HEK293 (cell line): ENCODE measurements around the gene GLRA2.

ENCODE experiments used
- CTCF ChIA-PET: fragments of 350-600 bp; formaldehyde crosslinking; extraction: SDS; loops from one replicate; lab custom pipeline; 2021; ENCODE audit warnings: antibody characterized with exemption; lab: Yijun Ruan, JAX
- POLR2A ChIA-PET: fragments of 300-600 bp; formaldehyde crosslinking; extraction: SDS; loops from one replicate; lab custom pipeline; 2020; ENCODE audit warnings: antibody characterized with exemption, inconsistent platforms; lab: Yijun Ruan, JAX
- H3K27ac ChIP-seq: fragments of 200-500 bp; sonication (Bioruptor generic); 2 replicates; pipeline ENCODE4 v1.5.1; 2014; ENCODE audit warnings: low read depth, low read length, control low read depth, inconsistent platforms; ENCODE audit errors: extremely low read depth
- H3K36me3 ChIP-seq, 2 experiments: fragments of 200-500 bp in 1 of 2; sonication (Bioruptor generic) in 1 of 2; 1 replicate in 1 of 2; 2 replicates in 1 of 2; pipeline ENCODE4 v1.5.1; 2014 to 2017; ENCODE audit warnings: inconsistent platforms in 2 of 2, low read length in 2 of 2; ENCODE audit not compliant: control insufficient read depth in 2 of 2, insufficient read depth in 1 of 2
- H3K4me1 ChIP-seq: fragments of 200-500 bp; sonication (Bioruptor generic); 2 replicates; pipeline ENCODE4 v1.5.1; 2014; ENCODE audit warnings: mild to moderate bottlenecking, low read length, inconsistent platforms; ENCODE audit not compliant: control insufficient read depth, insufficient read depth
- H3K4me3 ChIP-seq: 2 replicates; pipeline ENCODE4 v1.5.1; 2011; ENCODE audit warnings: low read depth, mild to moderate bottlenecking, control low read depth, low read length, moderate library complexity
- H3K9me3 ChIP-seq: fragments of 200-500 bp; sonication (Bioruptor generic); 2 replicates; pipeline ENCODE4 v1.5.1; 2014; ENCODE audit warnings: low read depth, low read length, inconsistent platforms; ENCODE audit not compliant: control insufficient read depth, insufficient read depth
- ATF2 ChIP-seq: fragments of 450-650 bp; formaldehyde crosslinking; IDR thresholded peaks from 2 replicates; pipeline ENCODE4 v1.5.1; 2016; ENCODE audit warnings: missing biosample characterization, missing genetic modification characterization, low read depth
- FEZF1 ChIP-seq: fragments of 450-650 bp; formaldehyde crosslinking; IDR thresholded peaks from 2 replicates; pipeline ENCODE4 v1.5.1; 2016; ENCODE audit warnings: missing biosample characterization, missing genetic modification characterization
- GLIS2 ChIP-seq: fragments of 450-650 bp; formaldehyde crosslinking; IDR thresholded peaks from 2 replicates; pipeline ENCODE4 v1.5.1; 2016; ENCODE audit warnings: missing biosample characterization, missing genetic modification characterization
- KLF16 ChIP-seq: fragments of 450-650 bp; formaldehyde crosslinking; IDR thresholded peaks from 2 replicates; pipeline ENCODE4 v1.5.1; 2017; ENCODE audit warnings: missing biosample characterization, missing genetic modification characterization
- PRDM10 ChIP-seq: fragments of 450-650 bp; formaldehyde crosslinking; IDR thresholded peaks from 2 replicates; pipeline ENCODE4 v1.5.1; 2016; ENCODE audit warnings: missing biosample characterization, missing genetic modification characterization
- SALL2 ChIP-seq: fragments of 450-650 bp; formaldehyde crosslinking; IDR thresholded peaks from 2 replicates; pipeline ENCODE4 v1.5.0; 2017; ENCODE audit warnings: missing biosample characterization, mild to moderate bottlenecking, missing genetic modification characterization, borderline replicate concordance
- ZBTB26 ChIP-seq: fragments of 450-650 bp; formaldehyde crosslinking; optimal IDR thresholded peaks from 2 replicates; pipeline ENCODE3; 2016; ENCODE audit warnings: missing biosample characterization, mild to moderate bottlenecking, missing genetic modification characterization
- ZFP3 ChIP-seq: fragments of 450-650 bp; formaldehyde crosslinking; IDR thresholded peaks from 2 replicates; pipeline ENCODE4 v1.5.1; 2016; ENCODE audit warnings: low read depth, missing biosample characterization, missing genetic modification characterization
- ZNF132 ChIP-seq: fragments of 450-650 bp; formaldehyde crosslinking; IDR thresholded peaks from 2 replicates; pipeline ENCODE4 v1.5.1; 2017; ENCODE audit warnings: missing biosample characterization, missing genetic modification characterization, borderline replicate concordance
- ZNF138 ChIP-seq: fragments of 450-650 bp; formaldehyde crosslinking; IDR thresholded peaks from 2 replicates; pipeline ENCODE4 v1.5.1; 2016; ENCODE audit warnings: missing biosample characterization, missing genetic modification characterization, borderline replicate concordance
- ZNF184 ChIP-seq: fragments of 450-650 bp; IDR thresholded peaks from 2 replicates; pipeline ENCODE4 v1.5.1; 2018; ENCODE audit warnings: missing biosample characterization, mild to moderate bottlenecking, missing genetic modification characterization
- ZNF24 ChIP-seq: fragments of 450-650 bp; formaldehyde crosslinking; IDR thresholded peaks from 2 replicates; pipeline ENCODE4 v1.5.1; 2016; ENCODE audit warnings: missing biosample characterization, missing genetic modification characterization
- ZNF302 ChIP-seq: fragments of 450-650 bp; formaldehyde crosslinking; IDR thresholded peaks from 2 replicates; pipeline ENCODE4 v1.5.1; 2016; ENCODE audit warnings: missing biosample characterization, missing genetic modification characterization, low read depth
- ZNF37A ChIP-seq: fragments of 450-650 bp; IDR thresholded peaks from 2 replicates; pipeline ENCODE4 v1.5.1; 2018; ENCODE audit warnings: missing biosample characterization, missing genetic modification characterization
- ZNF404 ChIP-seq: fragments of 450-650 bp; formaldehyde crosslinking; IDR thresholded peaks from 2 replicates; pipeline ENCODE4 v1.5.1; 2017; ENCODE audit warnings: missing biosample characterization, missing genetic modification characterization
- ZNF558 ChIP-seq: fragments of 450-650 bp; formaldehyde crosslinking; IDR thresholded peaks from 2 replicates; pipeline ENCODE4 v1.5.1; 2016; ENCODE audit warnings: missing biosample characterization, missing genetic modification characterization
- ZNF623 ChIP-seq: fragments of 450-650 bp; formaldehyde crosslinking; IDR thresholded peaks from 2 replicates; pipeline ENCODE4 v1.5.1; 2016; ENCODE audit warnings: missing biosample characterization, missing genetic modification characterization
- ZNF707 ChIP-seq: fragments of 450-650 bp; formaldehyde crosslinking; IDR thresholded peaks from 2 replicates; pipeline ENCODE4 v1.5.1; 2016; ENCODE audit warnings: missing biosample characterization, missing genetic modification characterization
- TF ChIP-seq, protein P1 (sequence below): fragments of 450-650 bp; formaldehyde crosslinking; IDR thresholded peaks from 2 replicates; pipeline ENCODE4 v1.5.1; 2016; ENCODE audit warnings: missing biosample characterization, missing genetic modification characterization

Gene GLRA2

DNA sequence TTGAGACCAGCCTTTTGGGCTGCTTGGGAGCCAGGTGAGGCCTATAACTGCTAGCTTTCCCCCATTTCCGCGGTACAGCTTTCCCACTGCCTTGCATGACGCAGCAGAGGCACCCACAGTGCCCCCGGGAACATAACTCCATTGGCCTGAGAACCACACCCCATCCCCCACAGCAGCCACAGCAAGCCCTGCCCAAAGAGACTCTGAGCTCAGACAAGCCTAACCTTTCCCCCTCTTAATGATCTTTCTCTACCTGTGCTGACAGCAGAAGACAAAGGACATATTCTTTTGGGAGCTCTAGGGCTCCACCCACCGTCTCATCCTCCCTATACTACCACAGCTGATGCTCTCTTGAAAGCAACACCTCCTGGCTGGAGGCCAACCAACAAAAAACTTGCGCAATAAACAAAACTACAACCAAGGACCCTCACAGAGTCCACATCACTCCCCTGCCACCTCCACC, 228.7 kb downstream of the GLRA2 start:
- H3K9me3 ChIP-seq: no peaks in the 10 kb centered on the region
- no peak overlapping the region for H3K27ac ChIP-seq
- no peaks in the 10 kb centered on the region for H3K36me3 ChIP-seq
- no peak overlapping the region for H3K4me3 ChIP-seq
- TF ChIP-seq ZNF404 (tag by site-specific recombination) (no peak), FEZF1 (tag by site-specific recombination) (no peak), SALL2 (tag by site-specific recombination) (no peak), ZNF24 (tag by site-specific recombination) (no peak), GLIS2 (tag by site-specific recombination) (no peak), ZNF184 (tag by site-specific recombination) (no peak), ZNF707 (tag by site-specific recombination) (no peak), ZNF37A (tag by site-specific recombination) (no peak), ZNF138 (tag by site-specific recombination) (no peak), ZNF132 (tag by site-specific recombination) (no peak)
- TF ChIP-seq, protein P1, sequence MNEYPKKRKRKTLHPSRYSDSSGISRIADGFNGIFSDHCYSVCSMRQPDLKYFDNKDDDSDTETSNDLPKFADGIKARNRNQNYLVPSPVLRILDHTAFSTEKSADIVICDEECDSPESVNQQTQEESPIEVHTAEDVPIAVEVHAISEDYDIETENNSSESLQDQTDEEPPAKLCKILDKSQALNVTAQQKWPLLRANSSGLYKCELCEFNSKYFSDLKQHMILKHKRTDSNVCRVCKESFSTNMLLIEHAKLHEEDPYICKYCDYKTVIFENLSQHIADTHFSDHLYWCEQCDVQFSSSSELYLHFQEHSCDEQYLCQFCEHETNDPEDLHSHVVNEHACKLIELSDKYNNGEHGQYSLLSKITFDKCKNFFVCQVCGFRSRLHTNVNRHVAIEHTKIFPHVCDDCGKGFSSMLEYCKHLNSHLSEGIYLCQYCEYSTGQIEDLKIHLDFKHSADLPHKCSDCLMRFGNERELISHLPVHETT (tag by site-specific recombination): no peak
- TF ChIP-seq, all 188 proteins: peak for 0
- H3K4me1 ChIP-seq: no peaks in the 10 kb centered on the region
- POLR2A ChIA-PET: no interaction called here
- CTCF ChIA-PET: interaction anchor here (0.7 kb wide), 1 partner anchor 114 kb away, joined by 3 read pairs; no protein-coding TSS in a partner anchor

DNA sequence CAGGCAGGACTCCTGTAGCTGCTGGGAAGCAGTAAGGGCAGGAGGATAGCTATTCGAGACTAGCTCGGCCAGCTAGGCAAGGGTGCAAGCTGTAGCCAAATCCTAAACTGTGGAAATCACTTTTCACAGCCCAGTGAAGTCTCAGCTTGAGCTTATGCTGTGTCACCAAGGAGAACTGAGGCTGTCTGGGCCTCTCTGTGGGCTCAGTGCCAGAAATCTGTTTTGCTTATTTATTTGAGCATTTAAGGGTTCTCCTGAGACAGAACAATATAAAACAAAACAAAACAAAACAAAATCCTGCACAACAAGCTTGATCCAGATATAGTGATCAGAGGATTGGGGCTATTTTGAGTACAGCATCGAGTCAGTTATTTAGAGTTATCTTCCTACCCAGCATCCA, 246.1 kb downstream of the GLRA2 start:
- no peaks in the 10 kb centered on the region; the same call in none of the 2 replicates for H3K9me3 ChIP-seq
- CTCF ChIA-PET: interaction anchor here (0.7 kb wide), 1 partner anchor 353 kb away, joined by 3 read pairs; no protein-coding TSS in a partner anchor
- no peaks in the 10 kb centered on the region for H3K4me1 ChIP-seq
- no peak overlapping the region for H3K27ac ChIP-seq
- POLR2A ChIA-PET: no interaction called here
- H3K36me3 ChIP-seq: no peaks in the 10 kb centered on the region
- H3K4me3 ChIP-seq: no peak overlapping the region
- TF ChIP-seq ZFP3 (tag by site-specific recombination) (no peak), ATF2 (no peak), ZBTB26 (tag by site-specific recombination) (no peak), KLF16 (tag by site-specific recombination) (no peak), ZNF558 (tag by site-specific recombination) (no peak), ZNF302 (tag by site-specific recombination) (no peak), PRDM10 (tag by site-specific recombination) (no peak), ZNF623 (no peak)
